K562 (cell line): Measurements from ENCODE around the gene GADD45G. TPM values are rescaled to one million over a fixed set of nuclear protein-coding genes. Genes with fewer than 3 reads are reported as not detected.

Source experiments
- ATAC-seq: fragments of 200-7000 bp; cut with Tn5 transposase; 3 replicates; pipeline ENCODE4 v1.9.1; 2020; ENCODE audit warnings: moderate library complexity
- BruUV-seq: library from RNA; stranded (reverse); fragments of 400-500 nt; replicated peaks from 2 replicates; lab custom pipeline; 2021; lab: Mats Ljungman, UMichigan
- CTCF ChIA-PET: fragments of 300-600 bp; formaldehyde crosslinking; extraction: SDS; loops from one replicate; lab custom pipeline; 2021; ENCODE audit warnings: low intra/inter-chr PET ratio; lab: Yijun Ruan, JAX
- POLR2A ChIA-PET: fragments of 300-600, 350-650 bp; sonication (Branson Sonifier 250); formaldehyde crosslinking; extraction: SDS; loops from one replicate; lab custom pipeline; 2021; ENCODE audit warnings: antibody characterized with exemption, inconsistent platforms; lab: Yijun Ruan, JAX
- DNase-seq, 4 experiments: peaks; one replicate each; pipeline versions ENCODE4 v3.0.0 to v3.0.0-alpha.2; 2011 to 2018; ENCODE audit warnings: low spot score in 3 of 4, mixed read lengths in 3 of 4; ENCODE audit errors: extremely low read depth in 1 of 4
- FAIRE-seq: peaks from 2 replicates; lab custom pipeline; 2011; peaks lifted over from hg19 to GRCh38; lab: Jason Lieb, UNC
- H2AFZ ChIP-seq: 2 replicates; pipeline ENCODE4 v1.6.0; 2011; ENCODE audit warnings: low read depth, low read length, control low read depth, inconsistent platforms
- H3K27ac ChIP-seq: fragments of 200-600 bp; 3 replicates; pipeline ENCODE4 v1.8.0; 2011; ENCODE audit warnings: low read depth, mild to moderate bottlenecking, control low read depth, inconsistent platforms, low read length, moderate library complexity, mixed read lengths; ENCODE audit errors: extremely low read depth
- H3K27me3 ChIP-seq, 2 experiments: fragments of 300-600 bp in 1 of 2; 2 replicates in 1 of 2; 3 replicates in 1 of 2; pipeline versions ENCODE4 v1.6.0 to v1.8.0; 2011; ENCODE audit warnings: inconsistent platforms in 2 of 2, low read length in 2 of 2, mild to moderate bottlenecking in 1 of 2, mixed read lengths in 1 of 2, moderate library complexity in 1 of 2; ENCODE audit not compliant: control insufficient read depth in 2 of 2, insufficient read depth in 2 of 2
- H3K36me3 ChIP-seq: fragments of 300-600 bp; 3 replicates; pipeline ENCODE4 v1.8.0; 2011; ENCODE audit warnings: mild to moderate bottlenecking, low read length, inconsistent platforms; ENCODE audit not compliant: control insufficient read depth, insufficient read depth
- H3K4me1 ChIP-seq, 2 experiments: fragments of 200-600 bp in 1 of 2; replicated peaks in 1 of 2; 2 replicates in 1 of 2; 3 replicates in 1 of 2; pipeline versions ENCODE4 v1.5.1 to v1.8.0; 2011; ENCODE audit warnings: inconsistent platforms in 2 of 2, low read length in 2 of 2, mild to moderate bottlenecking in 1 of 2, mixed read lengths in 1 of 2, moderate library complexity in 1 of 2; ENCODE audit not compliant: control insufficient read depth in 2 of 2, insufficient read depth in 2 of 2
- H3K4me2 ChIP-seq: 2 replicates; pipeline ENCODE4 v1.6.1; 2011; ENCODE audit warnings: low read length, control low read depth, inconsistent platforms, mixed read lengths; ENCODE audit not compliant: insufficient read depth
- H3K4me3 ChIP-seq: fragments of 200-600 bp; sonication (generic), shearing (Covaris generic); 2 replicates; pipeline ENCODE4 v1.5.1; 2016; ENCODE audit warnings: control low read depth, inconsistent platforms
- H3K79me2 ChIP-seq: fragments of 200-600 bp; 3 replicates; pipeline ENCODE4 v1.8.0; 2011; ENCODE audit warnings: low read length, inconsistent platforms; ENCODE audit not compliant: control insufficient read depth, insufficient read depth
- H3K9ac ChIP-seq, 2 experiments: 2 replicates each; pipeline versions ENCODE4 v1.6.0 to v1.6.1; 2011; ENCODE audit warnings: low read depth in 2 of 2, low read length in 2 of 2, control low read depth in 1 of 2, inconsistent platforms in 1 of 2, mild to moderate bottlenecking in 1 of 2, mixed read lengths in 1 of 2; ENCODE audit not compliant: insufficient read depth in 1 of 2
- H3K9me1 ChIP-seq: one replicate; pipeline ENCODE4 v1.6.0; 2011; ENCODE audit warnings: inconsistent platforms, mild to moderate bottlenecking, low read length, moderate library complexity; ENCODE audit not compliant: control insufficient read depth, insufficient read depth
- H3K9me3 ChIP-seq: replicated peaks from 2 replicates; pipeline ENCODE4 v1.5.1; 2011; ENCODE audit warnings: low read depth, low read length, inconsistent platforms; ENCODE audit not compliant: control insufficient read depth, insufficient read depth
- H4K20me1 ChIP-seq: replicated peaks from 2 replicates; pipeline ENCODE4 v1.6.1; 2011; ENCODE audit warnings: low read length, inconsistent platforms, mixed read lengths; ENCODE audit not compliant: control insufficient read depth, insufficient read depth
- CC2D1A ChIP-seq: fragments of 450-650 bp; IDR thresholded peaks from 2 replicates; pipeline ENCODE4 v1.6.1; 2017; ENCODE audit warnings: mild to moderate bottlenecking
- DACH1 ChIP-seq: fragments of 450-650 bp; IDR thresholded peaks from 2 replicates; pipeline ENCODE4 v1.6.1; 2018; ENCODE audit not compliant: partially characterized antibody
- HCFC1 ChIP-seq: IDR thresholded peaks from 2 replicates; pipeline ENCODE4 v1.6.1; 2012; ENCODE audit warnings: low read depth, low read length, improper control_type of control experiment
- MBD2 ChIP-seq: sonication (generic); IDR thresholded peaks from 2 replicates; pipeline ENCODE4 v1.6.1; 2016; ENCODE audit warnings: low read depth, borderline replicate concordance
- NFE2L1 ChIP-seq: fragments of 450-650 bp; IDR thresholded peaks from 2 replicates; pipeline ENCODE4 v1.6.1; 2016; ENCODE audit warnings: missing genetic modification characterization, low read depth, mild to moderate bottlenecking, missing compliant biosample characterization, moderate library complexity, borderline replicate concordance
- TAL1 ChIP-seq: fragments of 450-650 bp; IDR thresholded peaks from 2 replicates; pipeline ENCODE4 v1.6.1; 2016; ENCODE audit warnings: mild to moderate bottlenecking
- U2AF1 ChIP-seq: fragments of 200-400 bp; formaldehyde crosslinking; optimal IDR thresholded peaks from 2 replicates; pipeline ENCODE3; 2017; ENCODE audit warnings: mild to moderate bottlenecking, low read depth, low read length, moderate library complexity
- ZNF263 ChIP-seq: sonication (generic); formaldehyde crosslinking; IDR thresholded peaks from 2 replicates; pipeline ENCODE4 v1.8.0; 2022; ENCODE audit warnings: mild to moderate bottlenecking, missing genetic modification reagents, borderline replicate concordance
- ZNF3 ChIP-seq: fragments of 250-450 bp; sonication (Bioruptor Pico); IDR thresholded peaks from 2 replicates; pipeline ENCODE4 v1.5.0; 2021; ENCODE audit warnings: mild to moderate bottlenecking, moderate library complexity
- ZNF311 ChIP-seq: fragments of 250-450 bp; sonication (Bioruptor Pico); IDR thresholded peaks from 2 replicates; pipeline ENCODE4 v1.4.0; 2020; ENCODE audit warnings: mild to moderate bottlenecking, moderate library complexity
- ZSCAN32 ChIP-seq: fragments of 450-650 bp; formaldehyde crosslinking; IDR thresholded peaks from 2 replicates; pipeline ENCODE4 v1.4.0; 2020; ENCODE audit warnings: mild to moderate bottlenecking, moderate library complexity
- WGBS: fragments of 100-300 bp; shearing (Covaris generic); methylation state at CpG from one replicate; pipeline ENCODE4 v1.1.6; 2016; ENCODE audit warnings: low coverage, mixed read lengths; ENCODE audit not compliant: insufficient coverage; ENCODE audit errors: missing lambda C conversion rate; 5-methylcytosine and 5-hydroxymethylcytosine counted together
- in situ Hi-C: fragments of 300-500 bp; cut with MboI; formaldehyde crosslinking; loops from 4 replicates; pipeline ENCODE4 v1.15.0; 2018; ENCODE audit warnings: inconsistent platforms, mixed read lengths
- intact Hi-C: fragments of 100-400 bp; cut with micrococcal nuclease; formaldehyde crosslinking; loops from 2 replicates; pipeline ENCODE4 v1.14.2; 2022
- polyA plus RNA-seq, 8 experiments: library from polyadenylated mRNA; depleted of rRNA in 4 of 8; stranded (reverse) in 5 of 8; unstranded in 3 of 8; fragments of >200 nt; fragmentation: Nextera tagmentation in 2 of 8; fragmentation: Illumina TruSeq in 1 of 8; extraction: Ambion mirVana in 2 of 8; extraction: Trizol in 1 of 8; gene quantifications; 2 replicates each; pipeline versions ENCODE4 v1.2.1 to v1.2.3, GENCODE V29; 2011 to 2014; ENCODE audit warnings: inconsistent platforms in 1 of 8, missing spikeins in 1 of 8
- total RNA-seq, 7 experiments: library from RNA; depleted of rRNA in 6 of 7; stranded (reverse); fragments of >200 nt in 6 of 7; fragmentation: Illumina TruSeq in 2 of 7; extraction: Trizol in 2 of 7; gene quantifications; 2 replicates each; pipeline versions ENCODE4 v1.2.1 to v1.2.3, GENCODE V29; 2011 to 2021; ENCODE audit warnings: low replicate concordance in 1 of 7
- TF ChIP-seq, protein P1 (sequence below): IDR thresholded peaks from 2 replicates; pipeline ENCODE4 v1.6.1; 2011; ENCODE audit not compliant: insufficient read length; ENCODE audit errors: extremely low read depth
- TF ChIP-seq, protein P2 (sequence below): fragments of 150-350 bp; IDR thresholded peaks from 2 replicates; pipeline ENCODE4 v1.6.1; 2014; ENCODE audit warnings: low read depth, mild to moderate bottlenecking, low read length, borderline replicate concordance

Gene GADD45G
- total and polyA plus RNA-seq, 9 of the 15 experiments (the other 6 are each of a cell fraction or from before 2014, with no cell fraction given) = 0.20 to 0.34 TPM; not detected in 7

- TF ChIP-seq, protein P1, sequence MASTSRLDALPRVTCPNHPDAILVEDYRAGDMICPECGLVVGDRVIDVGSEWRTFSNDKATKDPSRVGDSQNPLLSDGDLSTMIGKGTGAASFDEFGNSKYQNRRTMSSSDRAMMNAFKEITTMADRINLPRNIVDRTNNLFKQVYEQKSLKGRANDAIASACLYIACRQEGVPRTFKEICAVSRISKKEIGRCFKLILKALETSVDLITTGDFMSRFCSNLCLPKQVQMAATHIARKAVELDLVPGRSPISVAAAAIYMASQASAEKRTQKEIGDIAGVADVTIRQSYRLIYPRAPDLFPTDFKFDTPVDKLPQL = no peak
- TF ChIP-seq TAL1 (peak; percentile 41; the same call in 1 of the 2 replicates), MBD2 (no peak), ZNF311 (CRISPR knock-in tag) (no peak)
These were observed 49.1 kb upstream of the GADD45G start (continued) for GRCh38 chr9:89555451-89556375.

DNA sequence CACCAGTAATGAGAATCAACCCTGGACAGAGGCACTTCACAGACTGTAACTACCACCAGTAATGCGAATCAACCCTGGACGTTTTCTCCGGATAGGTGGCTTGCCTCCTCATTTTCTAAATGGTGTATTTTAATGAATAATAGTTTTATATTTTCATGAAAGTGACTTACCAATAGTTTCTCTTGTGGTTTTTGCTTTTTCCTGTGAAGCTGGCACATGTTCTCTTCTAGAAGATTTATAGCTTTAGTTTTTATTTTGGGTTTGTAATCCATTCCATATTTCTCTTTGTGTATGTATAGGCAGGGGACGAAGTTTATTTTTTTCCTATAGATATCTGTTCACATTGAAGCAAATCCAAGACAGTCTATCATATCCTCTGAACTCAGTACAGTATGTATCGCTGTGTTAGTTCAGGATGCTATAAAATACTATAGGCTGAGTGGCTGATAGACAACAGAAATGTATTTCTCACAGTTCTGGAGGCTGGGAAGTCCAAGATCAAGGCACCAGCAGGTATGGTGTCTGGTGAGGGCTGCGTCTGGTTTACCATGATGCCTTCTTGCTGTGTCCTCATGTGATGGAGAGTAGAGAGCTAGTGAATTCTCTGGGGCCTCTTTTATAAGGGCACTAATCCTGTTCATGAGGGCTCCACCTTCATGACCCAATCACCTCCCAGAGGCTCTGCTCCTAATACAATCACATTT lies 46.5 kb upstream of the GADD45G start:
- intact Hi-C loops (no loop called here), in situ Hi-C loops (no loop called here)
- 2% methylated on average over 6 of the region's 6 CpGs for WGBS
- DNase-seq (no peak), FAIRE-seq (no peak), ATAC-seq (no peak)
- CTCF ChIA-PET = no interaction called here
- Histone ChIP-seq H3K9me3 (no peaks in the 10 kb centered on the region), H3K4me1 (no peaks in the 10 kb centered on the region), H3K9ac (no peak overlapping the region), H3K9me1 (no peaks in the 10 kb centered on the region), H3K27me3 (peaks cover 0 to 23% of the 10 kb centered on the region in 2 experiments; a peak in 2 of 5 replicates), H3K79me2 (no peaks in the 10 kb centered on the region), H3K36me3 (no peaks in the 10 kb centered on the region), H3K4me2 (no peak overlapping the region), H3K27ac (no peak overlapping the region), H2AFZ (no peak overlapping the region), H3K4me3 (no peak overlapping the region), H4K20me1 (no peaks in the 10 kb centered on the region)
- no TSS peak for BruUV-seq
- POLR2A ChIA-PET = no interaction called here
- TF ChIP-seq DACH1 = no peak
- no peak for TF ChIP-seq ZNF3 (CRISPR knock-in tag)
- no peak for TF ChIP-seq CC2D1A
- TF ChIP-seq NFE2L1 (tag) = no peak
- TF ChIP-seq, protein P2, sequence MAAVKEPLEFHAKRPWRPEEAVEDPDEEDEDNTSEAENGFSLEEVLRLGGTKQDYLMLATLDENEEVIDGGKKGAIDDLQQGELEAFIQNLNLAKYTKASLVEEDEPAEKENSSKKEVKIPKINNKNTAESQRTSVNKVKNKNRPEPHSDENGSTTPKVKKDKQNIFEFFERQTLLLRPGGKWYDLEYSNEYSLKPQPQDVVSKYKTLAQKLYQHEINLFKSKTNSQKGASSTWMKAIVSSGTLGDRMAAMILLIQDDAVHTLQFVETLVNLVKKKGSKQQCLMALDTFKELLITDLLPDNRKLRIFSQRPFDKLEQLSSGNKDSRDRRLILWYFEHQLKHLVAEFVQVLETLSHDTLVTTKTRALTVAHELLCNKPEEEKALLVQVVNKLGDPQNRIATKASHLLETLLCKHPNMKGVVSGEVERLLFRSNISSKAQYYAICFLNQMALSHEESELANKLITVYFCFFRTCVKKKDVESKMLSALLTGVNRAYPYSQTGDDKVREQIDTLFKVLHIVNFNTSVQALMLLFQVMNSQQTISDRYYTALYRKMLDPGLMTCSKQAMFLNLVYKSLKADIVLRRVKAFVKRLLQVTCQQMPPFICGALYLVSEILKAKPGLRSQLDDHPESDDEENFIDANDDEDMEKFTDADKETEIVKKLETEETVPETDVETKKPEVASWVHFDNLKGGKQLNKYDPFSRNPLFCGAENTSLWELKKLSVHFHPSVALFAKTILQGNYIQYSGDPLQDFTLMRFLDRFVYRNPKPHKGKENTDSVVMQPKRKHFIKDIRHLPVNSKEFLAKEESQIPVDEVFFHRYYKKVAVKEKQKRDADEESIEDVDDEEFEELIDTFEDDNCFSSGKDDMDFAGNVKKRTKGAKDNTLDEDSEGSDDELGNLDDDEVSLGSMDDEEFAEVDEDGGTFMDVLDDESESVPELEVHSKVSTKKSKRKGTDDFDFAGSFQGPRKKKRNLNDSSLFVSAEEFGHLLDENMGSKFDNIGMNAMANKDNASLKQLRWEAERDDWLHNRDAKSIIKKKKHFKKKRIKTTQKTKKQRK = no peak
- TF ChIP-seq ZNF263 (CRISPR knock-in tag) = no peak
- TF ChIP-seq U2AF1 = no peak
- TF ChIP-seq ZSCAN32 (CRISPR knock-in tag) = no peak
- no peak for TF ChIP-seq HCFC1
